ENCODE results near the gene POU2F3. TPM values are rescaled to one million over a fixed set of nuclear protein-coding genes. Genes with fewer than 3 reads are reported as not detected.

POU2F3 gene
- total and polyA plus RNA-seq, 2 of the 8 experiments (the other 6 are each of a cell fraction or from before 2014, with no cell fraction given) = 1.0 to 2.1 TPM

DNA sequence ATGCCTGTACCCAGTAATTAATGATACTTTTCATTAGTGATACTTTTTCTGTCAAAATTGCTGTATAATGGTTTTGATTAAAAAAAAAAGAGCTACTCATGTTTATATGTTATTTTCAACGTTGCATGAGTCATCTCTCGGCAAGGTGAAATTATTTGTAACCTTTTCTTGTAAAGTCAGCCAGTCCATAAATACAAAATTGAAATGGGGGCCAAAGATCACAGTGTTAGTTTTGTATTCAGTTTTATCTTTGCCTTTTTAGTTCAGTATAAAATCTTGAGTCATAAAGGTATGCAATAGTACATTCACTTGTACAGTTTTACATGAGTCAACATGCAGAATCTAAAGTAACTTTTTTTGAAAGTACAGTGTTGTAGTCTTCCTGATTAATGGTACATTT, 100.6 kb downstream of the POU2F3 start:
- Histone ChIP-seq H4K20me1 (replicated peaks in 1 of 2; ENCODE audit: control insufficient read depth in 1 of 2, insufficient read depth in 2 of 2, low read length in 2 of 2) (peaks cover 3 to 10% of the 10 kb centered on the region in 2 experiments), H3K4me1 (replicated peaks in 1 of 4; ENCODE audit: control insufficient read depth in 3 of 4, insufficient read depth in 4 of 4, low read length in 3 of 4) (peaks cover 0 to 7% (median 4%) of the 10 kb centered on the region in 4 experiments; a peak in 6 of 7 replicates)
- TF ChIP-seq BRCA1 (IDR thresholded peaks at IDR 0.05; ENCODE audit: low read depth, low read length) (no peak), POLR2AphosphoS5 (IDR thresholded peaks at IDR 0.05; ENCODE audit: low read depth, low read length) (no peak), SP2 (IDR thresholded peaks at IDR 0.05; ENCODE audit: low read length) (no peak), CEBPB (IDR thresholded peaks at IDR 0.05; ENCODE audit: low read depth, low read length) (no peak), GABPA (IDR thresholded peaks at IDR 0.05; ENCODE audit: borderline replicate concordance, insufficient read depth, low read length) (no peak), SP1 (IDR thresholded peaks at IDR 0.05; ENCODE audit: low read depth, low read length) (no peak), E2F6 (IDR thresholded peaks at IDR 0.05) (no peak), BACH1 (IDR thresholded peaks at IDR 0.05; ENCODE audit: low read length) (no peak), PHF8 (conservative IDR thresholded peaks at IDR 0.05; ENCODE audit: low read depth, low read length) (no peak), POU5F1 (IDR thresholded peaks at IDR 0.05; ENCODE audit: low read depth, low read length) (no peak), SUZ12 (IDR thresholded peaks at IDR 0.05; ENCODE audit: low read length) (no peak), SRF (IDR thresholded peaks at IDR 0.05; ENCODE audit: low read depth, low read length) (no peak), CBX5 (IDR thresholded peaks at IDR 0.05; ENCODE audit: low read depth, low read length) (no peak), USF2 (IDR thresholded peaks at IDR 0.05; ENCODE audit: low read length) (no peak)

More for the DNA sequence above, 100.6 kb downstream of the POU2F3 start:
- Histone ChIP-seq H2BK20ac (ENCODE audit: low read length) (no peak overlapping the region), H2BK120ac (replicated peaks; ENCODE audit: low read depth, low read length) (no peak overlapping the region), H2BK5ac (ENCODE audit: low read depth, low read length) (no peak overlapping the region), H3K79me1 (ENCODE audit: low read depth, low read length) (no peaks in the 10 kb centered on the region), H3K4me2 (ENCODE audit: insufficient read depth in 1 of 2, low read depth in 2 of 2, low read length in 2 of 2) (no peak overlapping the region), H3K56ac (replicated peaks; ENCODE audit: insufficient read length, low read depth, low read length) (no peak overlapping the region), H3K23ac (ENCODE audit: insufficient read length) (no peak overlapping the region), H3K9ac (replicated peaks in 1 of 4; ENCODE audit: extremely low read depth in 1 of 4, low read depth in 3 of 4, low read length in 3 of 4) (no peak overlapping the region), H3K4me3 (ENCODE audit: extremely low read depth in 1 of 4, insufficient read depth in 2 of 4, low read depth in 3 of 4, low read length in 4 of 4) (no peak overlapping the region), H2BK15ac (ENCODE audit: low read length) (no peak overlapping the region), H4K8ac (ENCODE audit: extremely low read depth, insufficient read depth, low read length) (no peak overlapping the region), H3K4ac (replicated peaks; ENCODE audit: insufficient read length, low read depth, low read length) (no peak overlapping the region), H2AK5ac (ENCODE audit: low read depth, low read length) (no peak overlapping the region), H2AFZ (ENCODE audit: low read length) (no peak overlapping the region), H3K79me2 (ENCODE audit: control insufficient read depth in 1 of 2, insufficient read depth in 2 of 2, low read length in 2 of 2) (peaks cover 8 to 83% of the 10 kb centered on the region in 2 experiments; a peak in 3 of 4 replicates), H3K27me3 (replicated peaks in 1 of 4; ENCODE audit: control insufficient read depth in 3 of 4, extremely low read depth in 1 of 4, insufficient read depth in 3 of 4, low read length in 3 of 4) (no peaks in the 10 kb centered on the region), H2BK12ac (ENCODE audit: low read depth, low read length) (no peak overlapping the region), H3K9me3 (ENCODE audit: insufficient read depth in 2 of 2, low read depth in 1 of 2, low read length in 1 of 2) (no peaks in the 10 kb centered on the region), H3K27ac (ENCODE audit: low read depth, low read length) (no peak overlapping the region), H3K14ac (ENCODE audit: insufficient read length) (no peak overlapping the region), H3K18ac (ENCODE audit: extremely low read depth, low read length) (no peak overlapping the region), H3K23me2 (ENCODE audit: low read depth, low read length) (peaks cover 6% of the 10 kb centered on the region), H4K5ac (ENCODE audit: insufficient read length, low read depth, low read length) (no peak overlapping the region), H4K91ac (replicated peaks; ENCODE audit: insufficient read length, low read length) (no peak overlapping the region), H3K36me3 (ENCODE audit: control insufficient read depth in 2 of 4, insufficient read depth in 4 of 4, low read length in 3 of 4) (no peaks in the 10 kb centered on the region)
- CTCF ChIA-PET (ENCODE audit: partially characterized antibody) = interaction anchor here (0.6 to 1.2 kb wide), 2 partner anchors 91 to 157 kb away, joined by 3 to 4 read pairs; no protein-coding TSS in a partner anchor
- 94% methylated on average over 2 of the region's 2 CpGs; no CpG with 5 or more reads in 1 of the 2 experiments for WGBS, 2 experiments (ENCODE audit: extremely low coverage in 1 of 2, insufficient coverage in 1 of 2, insufficient read length in 1 of 2, insufficient replicate concordance in 2 of 2, low coverage in 1 of 2, low lambda C conversion rate in 2 of 2, missing lambda C conversion rate in 1 of 2)
- no peak for DNase-seq (ENCODE audit: low read depth in 1 of 2, low spot score in 2 of 2)
- POLR2A ChIA-PET (ENCODE audit: partially characterized antibody) = interaction anchor here (1.1 kb wide), 1 partner anchor 9 kb away, joined by 3 read pairs; no protein-coding TSS in a partner anchor
- FAIRE-seq = no peak
